Neuronal stem cell (in vitro differentiated cells): ENCODE measurements around the gene CCDC148.

Experiments
- DNase-seq: peaks from one replicate; pipeline ENCODE4 v3.0.0-alpha.2; 2013; ENCODE audit warnings: low spot score
- H2AFZ ChIP-seq: one replicate; pipeline ENCODE4 v1.6.1; 2013; ENCODE audit warnings: mild to moderate bottlenecking, low read length, inconsistent platforms
- H2AK5ac ChIP-seq: 2 replicates; pipeline ENCODE4 v1.6.1; 2013; ENCODE audit warnings: low read depth, mild to moderate bottlenecking, inconsistent platforms, low read length, moderate library complexity, mixed read lengths
- H2BK120ac ChIP-seq: 2 replicates; pipeline ENCODE4 v1.6.1; 2013; ENCODE audit warnings: low read depth, mild to moderate bottlenecking, inconsistent platforms, low read length, moderate library complexity, mixed read lengths
- H2BK12ac ChIP-seq: one replicate; pipeline ENCODE4 v1.6.1; 2013; ENCODE audit warnings: low read length, inconsistent platforms
- H2BK15ac ChIP-seq: 2 replicates; pipeline ENCODE4 v1.6.1; 2013; ENCODE audit warnings: mild to moderate bottlenecking, low read length, inconsistent platforms, mixed read lengths
- H2BK5ac ChIP-seq: one replicate; pipeline ENCODE4 v1.6.1; 2013; ENCODE audit warnings: inconsistent platforms, mild to moderate bottlenecking, low read length, moderate library complexity
- H3K14ac ChIP-seq: one replicate; pipeline ENCODE4 v1.6.1; 2013; ENCODE audit warnings: low read length, inconsistent platforms
- H3K18ac ChIP-seq: 2 replicates; pipeline ENCODE4 v1.6.1; 2013; ENCODE audit warnings: low read length, inconsistent platforms
- H3K23ac ChIP-seq: 2 replicates; pipeline ENCODE4 v1.6.1; 2013; ENCODE audit warnings: low read depth, mild to moderate bottlenecking, mixed read lengths, low read length, inconsistent platforms; ENCODE audit not compliant: poor library complexity
- H3K27ac ChIP-seq: replicated peaks from 3 replicates; pipeline ENCODE4 v1.5.1; 2013; ENCODE audit warnings: low read length, inconsistent platforms
- H3K27me3 ChIP-seq, 3 experiments: 2 replicates each; pipeline ENCODE4 v1.6.1; 2013; ENCODE audit warnings: low read length in 3 of 3, mild to moderate bottlenecking in 2 of 3, inconsistent platforms in 1 of 3, low read depth in 1 of 3, mixed read lengths in 1 of 3, moderate library complexity in 1 of 3; ENCODE audit not compliant: control insufficient read depth in 3 of 3, insufficient read depth in 3 of 3
- H3K36me3 ChIP-seq, 2 donors: replicated peaks in 1 of 2; 2 replicates each; pipeline ENCODE4 v1.6.1; 2013; ENCODE audit warnings: low read length in 2 of 2; ENCODE audit not compliant: control insufficient read depth in 2 of 2, insufficient read depth in 2 of 2
- H3K4ac ChIP-seq: 2 replicates; pipeline ENCODE4 v1.6.1; 2013; ENCODE audit warnings: inconsistent platforms, mild to moderate bottlenecking, low read length, moderate library complexity
- H3K4me1 ChIP-seq, 2 donors: 1 replicate in 1 of 2; 2 replicates in 1 of 2; pipeline ENCODE4 v1.6.1; 2013; ENCODE audit warnings: low read length in 2 of 2, low read depth in 1 of 2; ENCODE audit not compliant: control insufficient read depth in 2 of 2, insufficient read depth in 1 of 2
- H3K4me2 ChIP-seq: one replicate; pipeline ENCODE4 v1.6.1; 2013; ENCODE audit warnings: mild to moderate bottlenecking, low read length, inconsistent platforms; ENCODE audit not compliant: insufficient read depth, poor library complexity, severe bottlenecking
- H3K4me3 ChIP-seq, 2 donors: 2 replicates each; pipeline ENCODE4 v1.5.1; 2013; ENCODE audit warnings: low read length in 2 of 2, mild to moderate bottlenecking in 2 of 2, inconsistent platforms in 1 of 2, moderate library complexity in 1 of 2
- H3K79me1 ChIP-seq: one replicate; pipeline ENCODE4 v1.6.1; 2013; ENCODE audit warnings: low read depth, mild to moderate bottlenecking, inconsistent platforms, low read length, moderate library complexity
- H3K9ac ChIP-seq: one replicate; pipeline ENCODE4 v1.6.1; 2013; ENCODE audit warnings: mild to moderate bottlenecking, low read depth, low read length, inconsistent platforms; ENCODE audit not compliant: poor library complexity
- H3K9me3 ChIP-seq, 2 donors: replicated peaks in 1 of 2; 2 replicates each; pipeline versions ENCODE3 to v1.6.1; 2013; ENCODE audit warnings: low read length in 2 of 2, mild to moderate bottlenecking in 2 of 2, inconsistent platforms in 1 of 2, low read depth in 1 of 2, mixed read lengths in 1 of 2, moderate library complexity in 1 of 2; ENCODE audit not compliant: control insufficient read depth in 2 of 2, insufficient read depth in 1 of 2
- H4K8ac ChIP-seq: one replicate; pipeline ENCODE4 v1.6.1; 2013; ENCODE audit warnings: low read depth, mild to moderate bottlenecking, inconsistent platforms, low read length, moderate library complexity
- H4K91ac ChIP-seq: one replicate; pipeline ENCODE4 v1.6.1; 2013; ENCODE audit warnings: low read length, low read depth, mild to moderate bottlenecking, inconsistent platforms; ENCODE audit not compliant: poor library complexity
- WGBS, 2 donors: extraction: QIAGEN DNeasy Blood & Tissue Kit; methylation state at CpG; one replicate each; pipeline ENCODE4 v1.1.7; 2013; ENCODE audit warnings: missing lambda C conversion rate in 2 of 2, mixed read lengths in 1 of 2; ENCODE audit not compliant: insufficient read length in 2 of 2, insufficient replicate concordance in 1 of 2; ENCODE audit errors: extremely low coverage in 2 of 2; 5-methylcytosine and 5-hydroxymethylcytosine counted together

The CCDC148 gene

GRCh38 chr2:158482594-158482993 lies 26.0 kb upstream of the CCDC148 start:
- H3K9ac ChIP-seq = no peak overlapping the region
- no peak overlapping the region for H3K23ac ChIP-seq
- peaks cover 2% of the 10 kb centered on the region for H3K79me1 ChIP-seq
- H2AK5ac ChIP-seq = no peak overlapping the region
- H4K8ac ChIP-seq = no peak overlapping the region
- H2BK5ac ChIP-seq = no peak overlapping the region
- peaks cover 0 to 2% of the 10 kb centered on the region in 2 donors for H3K9me3 ChIP-seq
- H2BK120ac ChIP-seq = no peak overlapping the region
- DNase-seq = no peak
- H3K4me2 ChIP-seq = no peak overlapping the region
- no peak overlapping the region for H3K14ac ChIP-seq
- H3K27me3 ChIP-seq = no peaks in the 10 kb centered on the region
- no peak overlapping the region for H4K91ac ChIP-seq
- H3K36me3 ChIP-seq = no peaks in the 10 kb centered on the region
- H3K27ac ChIP-seq = no peak overlapping the region
- no peak overlapping the region for H3K4me3 ChIP-seq
- H3K4me1 ChIP-seq = no peaks in the 10 kb centered on the region
- H2BK15ac ChIP-seq = no peak overlapping the region
- no peak overlapping the region for H2AFZ ChIP-seq
- H3K4ac ChIP-seq = no peak overlapping the region
- no peak overlapping the region for H2BK12ac ChIP-seq
- H3K18ac ChIP-seq = no peak overlapping the region

GRCh38 chr2:158481116-158481515 lies 24.6 kb upstream of the CCDC148 start:
- H2AK5ac ChIP-seq = no peak overlapping the region
- peaks cover 2% of the 10 kb centered on the region for H3K79me1 ChIP-seq
- H4K91ac ChIP-seq = no peak overlapping the region
- H3K9ac ChIP-seq = no peak overlapping the region
- no peak overlapping the region for H2BK120ac ChIP-seq
- no peak overlapping the region for H3K14ac ChIP-seq
- no peak overlapping the region for H3K4me3 ChIP-seq
- H2BK5ac ChIP-seq = no peak overlapping the region
- H2AFZ ChIP-seq = no peak overlapping the region
- no peak overlapping the region for H3K27ac ChIP-seq
- H2BK12ac ChIP-seq = no peak overlapping the region
- no peak overlapping the region for H3K4ac ChIP-seq
- no peaks in the 10 kb centered on the region for H3K4me1 ChIP-seq
- no peak overlapping the region for H3K23ac ChIP-seq
- peaks cover 0 to 2% of the 10 kb centered on the region in 2 donors for H3K9me3 ChIP-seq
- no CpG with 5 or more reads among the region's 1 CpG for WGBS, 2 donors
- H4K8ac ChIP-seq = no peak overlapping the region
- no peak overlapping the region for H3K18ac ChIP-seq
- no peak for DNase-seq
- H3K4me2 ChIP-seq = no peak overlapping the region
- no peak overlapping the region for H2BK15ac ChIP-seq
- H3K36me3 ChIP-seq = no peaks in the 10 kb centered on the region
- H3K27me3 ChIP-seq = no peaks in the 10 kb centered on the region

- no peak overlapping the region for H2BK15ac ChIP-seq
- no peak overlapping the region for H2AFZ ChIP-seq
- H3K27ac ChIP-seq = no peak overlapping the region
- no peak overlapping the region for H2BK5ac ChIP-seq
- WGBS, 2 donors = no CpG with 5 or more reads among the region's 1 CpG
- no peak overlapping the region for H2BK12ac ChIP-seq
- no peak overlapping the region for H3K4me2 ChIP-seq
- no peaks in the 10 kb centered on the region for H3K79me1 ChIP-seq
- no peak overlapping the region for H3K4me3 ChIP-seq
- no peak overlapping the region for H2BK120ac ChIP-seq
- no peak overlapping the region for H3K23ac ChIP-seq
- H3K27me3 ChIP-seq = no peaks in the 10 kb centered on the region
- H3K36me3 ChIP-seq = no peaks in the 10 kb centered on the region
- no peak overlapping the region for H4K91ac ChIP-seq
- no peak overlapping the region for H3K14ac ChIP-seq
- H3K4ac ChIP-seq = no peak overlapping the region
- peaks cover 0 to 1% of the 10 kb centered on the region in 2 donors for H3K4me1 ChIP-seq
- no peak overlapping the region for H3K9ac ChIP-seq
- no peak overlapping the region for H3K18ac ChIP-seq
- H4K8ac ChIP-seq = no peak overlapping the region
- no peak overlapping the region for H2AK5ac ChIP-seq
- peaks cover 0 to 2% of the 10 kb centered on the region in 2 donors for H3K9me3 ChIP-seq
- DNase-seq = no peak
These were observed 22.3 kb upstream of the CCDC148 start for GRCh38 chr2:158478816-158479215.

- Histone ChIP-seq H2BK120ac (no peak overlapping the region), H3K27me3 (no peaks in the 10 kb centered on the region), H3K4ac (no peak overlapping the region), H3K4me1 (peaks cover 0 to 1% of the 10 kb centered on the region in 2 donors), H3K4me3 (no peak overlapping the region), H3K79me1 (no peaks in the 10 kb centered on the region), H3K23ac (no peak overlapping the region), H2BK15ac (no peak overlapping the region), H3K9me3 (peaks cover 0 to 2% of the 10 kb centered on the region in 2 donors), H2BK5ac (no peak overlapping the region), H2AK5ac (no peak overlapping the region), H3K27ac (no peak overlapping the region), H2AFZ (no peak overlapping the region), H4K91ac (no peak overlapping the region), H3K18ac (no peak overlapping the region), H3K4me2 (no peak overlapping the region), H3K14ac (no peak overlapping the region), H3K9ac (no peak overlapping the region), H4K8ac (no peak overlapping the region), H2BK12ac (no peak overlapping the region), H3K36me3 (no peaks in the 10 kb centered on the region)
- WGBS, 2 donors = no CpG with 5 or more reads among the region's 6 CpGs
- no peak for DNase-seq
These were observed 21.7 kb upstream of the CCDC148 start for GRCh38 chr2:158478237-158478636.
